ENCODE data around the gene PTCH1.

Gene PTCH1

DNA sequence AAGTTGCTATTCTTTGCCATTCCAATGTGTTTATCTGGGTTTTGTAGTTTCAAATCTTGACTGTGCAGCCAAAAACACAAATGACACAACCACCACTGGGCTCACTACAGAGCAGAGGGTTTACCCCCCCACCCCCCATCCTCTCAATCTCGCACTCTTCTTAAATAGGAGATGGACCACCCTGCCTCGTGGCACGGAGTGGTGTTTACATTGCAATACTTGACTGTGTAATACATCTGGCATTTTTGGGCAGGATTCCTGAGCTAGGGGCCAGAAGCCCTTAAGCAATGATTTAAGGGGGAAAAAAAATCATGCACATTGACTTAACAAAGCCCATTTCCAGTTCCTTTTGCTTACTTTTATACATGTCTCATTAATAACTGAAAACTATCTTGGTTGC is 19.0 kb downstream of the PTCH1 start:
- no peak for DNase-seq

DNA sequence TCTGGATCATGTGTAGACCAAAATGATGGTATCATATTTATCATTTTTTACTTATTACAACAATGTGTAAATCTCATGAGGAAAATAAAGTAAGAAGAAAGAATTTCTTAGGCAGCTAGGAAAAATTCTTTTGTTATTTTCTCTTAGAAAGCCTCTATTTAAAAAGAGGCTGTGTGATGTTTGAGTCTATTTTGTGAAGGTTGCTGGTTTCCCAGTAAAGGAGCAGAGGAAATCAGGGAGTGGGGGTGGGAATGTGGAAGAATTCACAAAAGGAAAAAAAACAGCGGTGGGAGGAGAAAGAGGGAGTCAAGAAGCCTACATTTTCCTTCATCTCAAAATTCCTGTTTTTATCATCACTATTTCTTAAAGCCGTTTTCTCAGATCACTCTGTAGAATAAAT is 20.1 kb downstream of the PTCH1 start:
- DNase-seq: no peak

DNA sequence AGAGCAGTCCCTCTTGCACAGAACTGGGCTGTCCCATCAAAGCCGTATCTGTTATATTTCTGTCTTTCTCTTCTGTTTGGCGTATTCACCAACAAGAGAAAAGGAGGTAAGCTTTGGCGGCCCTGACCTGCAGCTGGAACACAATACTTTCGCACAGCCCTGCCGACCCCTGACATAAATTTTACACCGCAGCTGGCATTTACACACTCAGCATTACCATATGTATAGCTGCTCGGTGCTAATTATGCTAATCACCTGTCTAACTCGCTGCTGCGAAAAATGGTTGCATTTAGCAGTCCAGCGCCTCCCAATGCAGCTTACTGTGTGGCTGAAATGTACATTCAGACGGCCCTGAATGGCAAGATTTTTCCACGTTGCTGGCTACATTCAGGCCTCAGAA is 20.8 kb downstream of the PTCH1 start:
- DNase-seq: no peak

DNA sequence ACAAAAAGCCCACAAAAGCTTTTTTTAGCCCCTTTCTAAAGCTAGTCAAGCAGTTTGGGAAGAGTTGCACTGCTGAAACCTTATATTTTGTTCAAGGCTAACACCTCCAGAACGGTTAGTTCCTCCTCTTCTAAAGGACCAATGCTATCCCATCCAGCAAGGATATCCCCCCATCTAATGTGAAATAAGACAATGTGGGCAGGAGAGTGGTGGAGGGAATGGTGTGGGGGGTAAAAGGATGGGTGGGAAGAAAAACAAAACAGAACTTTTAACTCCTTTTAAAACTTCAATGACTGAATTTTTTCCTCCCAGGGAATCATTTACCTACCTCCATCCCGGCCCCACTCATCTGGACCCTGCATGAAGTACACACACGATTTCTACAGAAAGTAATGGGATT is 21.2 kb downstream of the PTCH1 start:
- DNase-seq: no peak

DNA sequence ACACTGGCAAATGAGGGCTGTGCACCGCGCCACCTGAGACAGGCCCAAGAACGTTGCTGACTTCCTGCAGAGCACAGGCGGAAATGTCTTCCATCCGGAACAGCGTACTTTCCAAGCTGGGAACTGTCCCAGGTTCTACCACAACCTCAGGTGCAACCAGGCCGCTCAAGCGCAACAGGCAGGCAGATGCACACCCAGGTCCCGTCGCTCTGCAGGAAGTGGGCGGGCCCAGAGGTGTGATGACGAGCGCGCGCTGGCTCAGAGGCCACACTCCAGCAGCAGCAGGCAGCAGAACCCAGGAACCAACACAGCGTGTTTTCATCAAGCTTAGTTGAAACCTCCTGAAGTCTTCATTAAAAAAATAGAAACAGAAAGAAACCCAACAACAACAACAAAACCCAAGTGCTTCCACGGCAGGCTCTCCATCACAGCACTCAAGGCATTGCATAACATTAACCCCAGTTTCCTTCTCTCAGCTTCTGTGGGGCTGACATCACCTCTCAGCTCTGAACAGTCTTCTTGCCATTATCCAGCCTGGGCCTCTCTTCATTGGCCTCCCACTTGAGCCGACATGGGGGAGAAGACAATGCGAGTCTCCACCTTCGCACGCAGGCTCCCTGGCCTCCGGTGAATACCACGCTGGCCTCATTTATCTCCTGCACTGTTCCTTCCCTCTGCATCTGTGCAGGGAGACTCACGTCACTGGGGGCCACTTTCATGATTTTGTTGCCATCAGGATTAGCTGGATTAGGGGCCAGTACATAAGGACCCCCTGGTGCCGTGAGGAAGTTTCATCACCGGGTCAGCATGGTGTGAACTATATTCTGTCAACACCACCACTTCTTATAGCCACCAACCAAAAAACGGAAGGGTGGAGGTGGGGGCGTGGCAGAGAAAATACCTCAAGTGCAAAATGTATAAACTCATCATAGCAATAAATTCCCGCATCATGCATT is 22.1 kb downstream of the PTCH1 start:
- DNase-seq: peak; percentile 86

DNA sequence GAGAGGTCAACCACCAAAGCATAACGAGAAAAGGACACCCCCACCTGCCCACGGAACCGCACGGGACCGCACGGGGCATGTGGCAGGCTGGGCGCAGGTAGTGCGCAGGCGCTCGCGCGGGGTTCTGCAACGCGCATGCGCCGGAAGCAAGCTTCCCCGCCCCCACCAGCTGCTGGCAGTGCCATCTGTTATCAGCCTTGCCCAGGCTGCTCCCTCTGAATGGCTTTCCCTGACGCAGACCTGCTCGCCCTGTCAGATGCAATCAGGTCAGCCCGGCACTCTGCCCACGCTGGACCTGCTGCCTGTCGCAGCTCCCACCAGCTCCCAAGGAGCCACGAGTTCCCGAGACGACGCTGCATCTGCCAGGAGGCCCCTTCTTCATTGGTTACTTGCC is 22.8 kb downstream of the PTCH1 start:
- peak; percentile 53 for DNase-seq

DNA sequence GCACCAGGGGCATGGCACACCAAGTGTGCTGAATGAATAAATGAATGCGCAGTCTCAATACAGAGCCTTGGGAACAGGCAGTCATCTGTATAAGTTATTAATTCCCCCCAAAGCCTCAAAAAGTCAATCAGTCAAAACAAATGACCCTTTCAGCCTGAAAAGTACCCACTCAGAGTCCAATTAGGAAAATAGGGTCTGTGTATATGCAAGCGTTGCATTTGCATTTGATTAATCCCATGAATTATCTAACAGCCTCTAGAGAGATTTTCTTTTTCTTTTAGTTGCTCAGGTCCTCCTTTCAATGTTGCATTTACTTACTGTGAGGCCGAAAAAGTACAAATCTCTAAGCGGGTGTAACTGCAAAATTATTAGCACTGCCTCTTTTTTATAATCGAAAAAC is 23.4 kb downstream of the PTCH1 start:
- no peak for DNase-seq

DNA sequence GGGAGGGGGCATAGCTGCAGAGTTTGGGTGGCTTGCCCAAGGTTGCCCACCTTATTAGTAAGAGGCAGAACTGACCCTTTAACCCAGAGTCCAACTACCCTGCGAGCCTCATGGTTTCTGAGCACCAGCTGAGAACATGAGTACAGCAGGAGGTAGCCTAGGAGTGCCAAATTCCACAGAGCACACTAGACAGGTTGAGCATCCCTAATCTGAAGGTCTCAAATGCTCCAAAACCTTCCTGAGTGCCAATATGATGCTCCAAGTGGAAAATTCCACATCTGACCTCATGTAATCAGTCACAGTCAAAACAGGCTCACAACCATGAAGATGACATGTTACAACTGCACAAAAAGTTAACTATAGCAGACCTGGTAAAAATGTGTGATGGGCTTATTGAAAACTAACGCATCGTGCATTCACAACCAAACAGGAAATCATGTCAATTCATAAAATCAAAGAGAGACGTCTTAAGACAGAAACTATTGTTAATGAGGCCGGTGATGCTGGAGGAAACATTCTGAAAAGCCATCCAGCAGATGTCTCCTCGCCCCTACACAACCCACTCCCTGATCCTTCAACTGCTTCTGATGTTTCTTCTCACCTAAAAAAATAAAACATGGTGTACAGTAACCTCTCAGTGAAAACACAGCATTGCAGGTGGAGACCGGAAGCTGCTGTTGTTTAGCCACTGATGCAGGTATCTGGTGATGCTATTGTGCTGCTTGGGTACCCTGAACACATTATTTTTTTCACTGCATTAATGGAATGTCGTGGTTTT is 25.0 kb downstream of the PTCH1 start:
- DNase-seq: no peak

DNA sequence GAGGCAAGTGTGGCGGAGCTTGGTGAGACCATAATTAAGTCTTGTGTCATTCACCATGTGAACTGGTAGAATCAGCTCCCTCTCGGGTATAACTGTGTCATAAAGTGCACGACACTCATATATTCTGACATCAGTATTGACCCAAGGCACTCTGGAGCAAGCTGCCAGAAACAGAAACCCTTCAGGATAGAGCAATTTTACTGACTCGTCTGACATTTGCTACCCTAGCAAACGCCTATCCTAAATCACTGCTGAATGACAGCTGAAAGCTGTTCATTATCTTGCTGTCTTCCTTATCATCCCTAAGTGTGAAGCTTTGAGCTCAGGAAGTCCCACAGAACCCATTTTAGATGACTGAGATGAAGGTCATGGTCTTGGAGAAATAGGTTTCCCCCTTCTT is 27.8 kb downstream of the PTCH1 start:
- no peak for DNase-seq

DNA sequence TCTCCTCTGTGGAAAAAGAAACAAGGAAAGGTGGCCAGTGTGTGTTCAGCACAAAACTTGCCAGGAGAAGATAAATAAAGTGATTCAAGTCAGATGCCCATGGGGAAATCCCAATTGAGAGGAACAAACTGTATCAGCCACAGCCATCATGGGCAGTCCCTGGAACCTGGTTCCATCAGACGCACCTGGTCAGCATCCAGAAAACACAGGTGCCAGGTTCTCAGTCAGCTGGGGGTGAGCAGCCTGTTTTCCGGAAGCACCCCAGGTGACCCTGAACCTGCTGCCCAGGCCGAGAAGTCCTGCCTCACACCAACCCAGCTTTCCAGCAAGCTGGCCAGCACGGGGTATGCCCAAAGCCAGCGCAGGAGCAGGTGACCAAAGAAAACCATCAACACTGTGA is 30.5 kb downstream of the PTCH1 start:
- DNase-seq: no peak

DNA sequence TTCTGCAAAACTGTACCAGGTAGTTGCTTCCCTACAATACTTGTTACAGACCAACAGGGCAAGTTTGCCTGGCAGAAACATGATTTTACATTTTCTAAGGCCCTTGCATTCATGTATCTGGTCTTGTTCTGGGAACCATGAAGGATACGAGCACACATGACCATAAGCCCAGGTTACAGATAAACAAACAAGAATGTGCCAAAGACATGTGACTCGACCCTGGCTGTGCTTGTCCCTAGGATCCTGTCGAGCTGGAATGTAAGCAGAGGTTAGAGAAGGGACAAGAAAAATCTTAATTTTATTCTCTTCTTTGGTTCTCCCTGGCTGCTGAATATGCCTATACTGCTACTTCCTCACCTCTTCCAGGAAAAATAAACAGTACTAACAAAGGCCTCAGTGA is 32.5 kb downstream of the PTCH1 start:
- no peak for DNase-seq

DNA sequence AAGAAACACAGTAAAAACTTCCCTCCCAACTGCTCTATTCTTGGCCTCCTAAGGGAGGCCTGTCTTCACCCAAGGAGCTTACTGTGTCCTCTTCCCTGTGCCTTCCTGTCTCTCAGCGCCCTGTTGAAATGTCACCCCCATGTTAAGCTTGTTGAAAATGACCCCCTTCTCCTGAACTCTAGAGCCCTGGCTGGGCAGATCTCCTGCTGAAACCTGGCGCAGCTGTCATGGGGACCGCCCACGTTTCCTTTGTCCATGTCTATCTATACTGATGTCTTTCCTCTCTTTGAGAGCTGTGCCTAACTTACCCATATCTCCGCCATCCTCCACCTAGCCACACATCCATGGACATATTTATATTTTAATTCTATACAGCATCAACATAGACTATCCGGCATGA is 33.3 kb downstream of the PTCH1 start:
- DNase-seq: no peak

DNA sequence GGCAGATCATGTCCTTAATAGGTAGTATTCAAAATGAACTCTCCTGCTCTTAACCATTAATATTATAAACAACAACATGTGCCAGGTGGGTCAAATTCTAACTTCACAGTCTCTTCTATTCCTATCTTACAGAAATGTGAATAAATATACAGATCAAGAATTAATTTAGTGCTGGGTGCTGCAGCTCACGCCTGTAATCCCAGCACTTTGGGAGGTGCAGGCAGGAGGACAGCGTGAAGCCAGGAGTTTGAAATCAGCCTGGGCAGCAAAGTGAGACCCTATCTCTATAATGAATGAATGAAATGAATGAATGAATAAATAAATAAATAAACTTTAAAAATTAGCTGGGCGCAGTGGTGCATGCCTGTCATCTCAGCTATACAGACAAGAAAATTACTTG is 34.1 kb downstream of the PTCH1 start:
- DNase-seq: no peak

DNA sequence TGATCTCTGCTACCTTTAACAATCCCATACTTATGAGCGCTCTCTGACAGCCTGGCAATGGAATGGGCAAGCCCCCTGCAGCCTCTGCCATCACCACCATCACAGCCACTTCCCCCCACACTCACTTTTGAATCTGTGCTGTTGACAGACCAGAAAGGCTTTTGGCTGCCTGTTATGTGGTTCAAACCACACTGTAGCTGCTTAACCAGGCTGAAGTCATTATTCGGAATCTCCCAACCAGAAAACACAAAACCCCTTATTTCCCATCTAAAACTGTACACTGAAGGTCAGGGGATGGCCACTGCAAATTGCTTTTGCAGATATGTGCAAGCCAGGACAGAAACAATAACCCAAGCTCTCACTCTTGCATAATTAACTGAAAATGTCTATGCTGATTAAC is 35.8 kb downstream of the PTCH1 start:
- no peak for DNase-seq

DNA sequence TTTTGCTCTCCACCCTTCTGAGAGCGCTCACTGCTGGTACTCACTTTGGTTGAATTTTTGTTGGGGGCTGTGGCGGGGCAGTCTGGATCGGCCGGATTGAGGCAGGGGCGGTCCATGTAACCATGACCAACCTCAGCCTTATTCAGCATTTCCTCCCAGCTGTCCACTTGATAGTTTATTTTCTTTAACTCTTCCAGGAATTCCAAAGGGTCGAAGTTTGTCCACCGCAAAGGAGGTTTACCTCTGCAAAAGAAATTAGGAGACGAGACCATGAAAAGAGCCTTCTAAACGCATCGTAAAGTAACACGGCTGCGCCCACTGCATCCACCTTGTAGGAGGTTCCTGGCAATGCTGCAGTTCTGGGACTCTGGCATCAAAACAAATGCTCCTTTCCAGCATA is 36.4 kb downstream of the PTCH1 start:
- DNase-seq: no peak

DNA sequence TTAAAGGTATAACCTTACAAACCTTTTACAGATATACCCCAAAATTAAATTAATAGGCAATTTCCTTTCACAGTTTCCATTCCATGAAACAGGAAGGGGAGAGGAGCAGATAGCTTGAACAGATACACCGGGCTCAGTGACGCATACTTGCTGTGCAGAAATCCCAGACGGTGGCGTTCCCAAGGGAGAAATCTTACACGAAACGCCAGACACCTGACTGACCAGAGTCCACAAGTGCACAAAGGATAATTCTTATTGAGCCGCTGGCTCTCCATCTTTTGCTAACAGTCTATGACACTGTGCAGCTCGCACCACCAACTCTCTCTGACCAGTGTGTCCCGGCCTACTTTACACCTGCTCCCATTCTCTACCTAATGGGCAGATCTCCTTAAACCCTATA is 37.4 kb downstream of the PTCH1 start:
- no peak for DNase-seq

DNA sequence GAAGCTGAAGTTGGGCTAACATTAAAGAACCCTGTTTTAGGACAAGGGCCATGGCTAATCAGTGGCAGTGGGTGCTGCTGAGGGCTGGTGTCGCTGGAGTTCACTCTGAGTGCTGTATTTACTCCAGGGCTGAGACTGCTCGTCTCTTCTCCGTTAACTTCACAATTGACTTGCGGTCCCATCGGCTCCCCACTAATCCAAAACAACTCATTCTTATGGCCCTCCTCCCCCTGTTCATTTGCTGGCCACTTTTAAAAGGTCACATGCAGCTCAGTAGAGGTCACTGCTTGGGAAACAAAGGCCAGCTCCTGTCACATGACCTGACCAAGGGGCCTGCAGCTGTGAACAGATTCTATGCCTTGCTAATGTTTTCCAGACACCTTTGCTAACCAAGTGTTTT is 38.4 kb downstream of the PTCH1 start:
- DNase-seq: no peak

DNA sequence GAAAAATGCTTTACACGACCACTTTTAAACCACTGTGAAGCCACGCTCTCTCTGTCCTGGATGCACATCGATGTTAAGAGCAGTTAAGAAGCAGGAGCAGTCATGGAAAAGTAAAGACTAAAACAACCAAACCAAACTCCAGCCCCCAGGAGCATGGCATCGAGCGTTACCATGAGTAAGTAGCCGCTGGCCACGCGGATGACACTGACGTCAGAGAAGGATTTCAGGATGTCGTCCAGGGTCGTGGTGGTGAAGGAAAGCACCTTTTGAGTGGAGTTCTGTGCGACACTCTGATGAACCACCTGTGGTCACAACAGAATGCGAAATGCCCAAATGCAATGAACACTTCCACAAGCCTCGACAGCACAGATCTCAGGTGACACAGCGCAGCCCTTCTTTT is 38.9 kb downstream of the PTCH1 start:
- no peak for DNase-seq

DNA sequence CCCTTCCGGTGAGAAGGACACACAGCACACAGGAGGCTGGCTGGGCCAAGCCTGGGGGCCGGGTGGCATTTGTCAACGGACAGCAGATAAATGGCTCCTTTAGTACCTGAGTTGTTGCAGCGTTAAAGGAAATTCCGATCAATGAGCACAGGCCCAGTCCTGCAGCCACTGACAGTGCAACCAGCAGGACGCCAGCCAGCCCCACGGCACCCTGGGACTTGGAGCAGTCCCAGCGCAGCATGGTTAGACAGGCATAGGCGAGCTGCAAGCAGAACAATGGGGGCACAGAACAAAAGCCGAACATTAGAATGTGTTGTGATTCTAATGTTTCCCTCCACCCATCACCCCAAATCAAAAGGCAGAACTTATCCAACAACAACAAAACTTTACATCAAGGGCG is 39.3 kb downstream of the PTCH1 start:
- no peak for DNase-seq

DNA sequence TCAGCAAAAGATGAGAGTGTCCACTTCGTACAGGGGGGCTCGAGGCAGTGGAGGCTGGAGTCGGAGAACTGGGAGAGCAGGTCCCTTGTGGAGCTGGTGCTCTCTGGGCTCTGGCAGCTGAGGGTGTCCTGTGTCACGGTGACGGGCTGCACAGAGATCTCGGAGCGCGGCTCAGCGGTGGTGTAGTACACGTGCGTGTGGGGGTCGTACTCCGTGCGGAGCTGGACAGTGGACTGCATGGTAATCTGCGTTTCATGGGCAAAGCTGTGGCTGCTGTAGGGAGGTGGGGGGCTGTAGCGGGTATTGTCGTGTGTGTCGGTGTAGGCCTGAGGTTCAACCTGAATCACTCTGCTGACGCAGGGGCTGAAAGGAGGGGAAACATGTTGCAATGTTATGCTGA is 48.0 kb downstream of the PTCH1 start:
- DNase-seq: no peak

DNA sequence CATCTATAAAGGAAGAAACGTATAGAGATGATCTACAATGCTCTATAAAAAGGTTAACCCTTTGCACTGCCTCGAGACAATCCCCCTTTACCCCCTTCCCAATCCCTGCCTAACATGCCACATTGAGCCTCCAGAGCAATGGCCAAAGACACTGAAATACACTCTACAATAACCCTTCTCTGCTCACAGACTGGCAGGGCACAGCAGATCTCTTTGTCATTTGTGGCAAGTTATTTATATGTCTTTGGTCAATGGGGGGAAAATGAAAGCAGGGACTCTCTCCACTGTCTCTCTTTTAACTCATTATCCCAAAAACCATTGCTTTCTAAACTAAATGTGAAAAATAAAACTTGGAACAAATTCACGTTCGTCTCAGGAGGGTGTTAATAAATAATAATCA is 51.7 kb downstream of the PTCH1 start:
- no peak for DNase-seq

DNA sequence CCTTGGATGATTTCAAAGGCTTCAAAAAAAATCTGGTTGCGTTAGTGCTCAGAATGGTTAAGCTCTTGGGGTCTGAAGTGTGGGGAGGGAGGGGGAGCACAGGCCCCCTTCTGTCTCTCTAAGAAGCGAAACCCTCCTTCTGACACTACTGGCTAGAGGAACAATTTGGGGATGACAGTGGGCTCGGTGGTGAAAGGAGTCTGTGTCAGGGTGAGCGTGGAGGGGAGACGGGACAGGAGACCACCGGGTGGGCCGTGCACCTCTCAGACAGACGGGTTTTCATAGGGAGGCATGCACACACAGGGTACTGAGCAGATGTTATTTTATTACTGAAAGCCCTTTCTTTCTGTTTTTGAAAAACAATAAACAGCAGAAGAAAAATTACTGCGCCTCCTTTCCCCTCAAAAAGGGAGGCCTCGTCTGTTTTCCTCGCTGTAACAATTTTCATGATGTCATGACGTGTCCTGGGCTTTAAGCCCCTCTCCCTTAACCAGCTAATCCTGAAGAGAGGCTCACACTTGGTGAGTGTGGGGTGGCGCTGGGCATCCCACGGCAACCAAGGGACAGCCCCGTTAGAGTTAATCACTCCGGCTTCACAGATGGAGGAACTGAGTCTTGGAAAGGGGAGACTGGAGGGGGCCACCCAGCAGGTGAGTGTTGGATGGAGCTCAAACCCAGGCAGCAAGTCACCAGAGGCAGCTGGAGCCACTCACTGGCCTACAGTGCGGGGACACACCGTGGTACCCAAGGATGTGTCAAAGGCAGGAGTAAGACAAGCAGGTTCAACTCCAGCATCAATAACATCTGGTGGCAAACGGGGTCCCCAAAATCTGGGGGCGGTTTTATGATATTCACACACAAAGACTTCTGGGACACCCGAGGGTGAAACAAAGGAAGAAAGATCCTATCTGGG is 53.4 kb downstream of the PTCH1 start:
- no peak for DNase-seq
